Testis (tissue), 3 donors: ENCODE results near the gene GABRB2. TPM values are rescaled to one million over a fixed set of nuclear protein-coding genes. Genes with fewer than 3 reads are reported as not detected.

Source experiments
- DNase-seq: peaks from one replicate; pipeline ENCODE4 v3.0.0-alpha.2; 2019
- H3K27ac ChIP-seq, 2 donors: fragments of 200-600 bp; sonication (generic); one replicate each; pipeline ENCODE4 v1.5.1; 2019
- H3K27me3 ChIP-seq: fragments of 200-600 bp; sonication (generic); one replicate; pipeline ENCODE4 v1.5.1; 2019
- H3K36me3 ChIP-seq: fragments of 200-600 bp; sonication (generic); one replicate; pipeline ENCODE4 v1.5.1; 2017; ENCODE audit warnings: low read depth; ENCODE audit errors: missing control alignments
- H3K4me1 ChIP-seq: fragments of 200-600 bp; sonication (generic); one replicate; pipeline ENCODE4 v1.5.1; 2019
- H3K4me3 ChIP-seq, 2 donors: fragments of 200-600 bp; sonication (generic); one replicate each; pipeline ENCODE4 v1.5.1; 2017 to 2019
- H3K9me3 ChIP-seq: fragments of 200-600 bp; sonication (generic); one replicate; pipeline ENCODE4 v1.5.1; 2017
- CTCF ChIP-seq, 3 experiments: fragments of 450-650 bp in 2 of 3; fragments of 200-600 bp in 1 of 3; sonication (generic) in 1 of 3; IDR thresholded peaks; one replicate each; pipeline ENCODE4 v1.5.1; 2016 to 2019; ENCODE audit warnings: antibody characterized with exemption in 3 of 3, mild to moderate bottlenecking in 2 of 3, moderate library complexity in 1 of 3
- POLR2A ChIP-seq: fragments of 450-650 bp; IDR thresholded peaks from one replicate; pipeline ENCODE4 v1.6.1; 2017; ENCODE audit warnings: antibody characterized with exemption, mild to moderate bottlenecking, moderate library complexity
- WGBS, 2 donors: methylation state at CpG; one replicate each; pipeline ENCODE4 v1.1.5; 2018; 5-methylcytosine and 5-hydroxymethylcytosine counted together
- intact Hi-C: fragments of 100-400 bp; cut with DNase I; formaldehyde crosslinking; loops from one replicate; pipeline ENCODE4 v1.15.1; 2023; ENCODE audit warnings: low total_unique reads
- polyA plus RNA-seq: library from polyadenylated mRNA; stranded (reverse); fragments of 350-450 nt; fragmentation: Illumina TruSeq; extraction: RNeasy Lipid Tissue Mini Kit (QIAGEN cat#74804); gene quantifications from one replicate; pipeline ENCODE4 v1.2.3, GENCODE V29; 2014; ENCODE audit warnings: low read depth, low replicate concordance; ENCODE audit not compliant: insufficient read depth
- total RNA-seq, 2 donors: library from RNA; depleted of rRNA; stranded (reverse); fragments of >200 nt; gene quantifications; one replicate each; pipeline ENCODE4 v1.2.3, GENCODE V29; 2016

GABRB2 gene
- total and polyA plus RNA-seq, 3 donors from 2014 or later: 1.3 to 4.7 (median 4.0) TPM

GRCh38 chr5:161406880-161407279 lies 139.6 kb downstream of the GABRB2 start:
- H3K9me3 ChIP-seq: no peaks in the 10 kb centered on the region
- H3K4me1 ChIP-seq: peaks cover 6% of the 10 kb centered on the region
- intact Hi-C loops: no loop called here
- H3K27ac ChIP-seq: peak overlapping the region; percentile 9 to 72
- WGBS, 2 donors: 31 to 38% methylated on average over 3 of the region's 3 CpGs
- H3K4me3 ChIP-seq: no peak overlapping the region
- DNase-seq: peak; percentile 22
- no peaks in the 10 kb centered on the region for H3K36me3 ChIP-seq
- TF ChIP-seq CTCF (IDR thresholded peaks at IDR 0.05) (no peak), POLR2A (no peak)
- no peaks in the 10 kb centered on the region for H3K27me3 ChIP-seq

GRCh38 chr5:161403996-161404395 lies 142.5 kb downstream of the GABRB2 start:
- no peaks in the 10 kb centered on the region for H3K36me3 ChIP-seq
- WGBS, 2 donors: 56 to 64% methylated on average over 1 of the region's 1 CpG
- no peak overlapping the region for H3K4me3 ChIP-seq
- no peak for DNase-seq
- H3K27ac ChIP-seq: no peak overlapping the region
- intact Hi-C loops: no loop called here
- H3K9me3 ChIP-seq: no peaks in the 10 kb centered on the region
- no peak for TF ChIP-seq POLR2A
- no peak for TF ChIP-seq CTCF (IDR thresholded peaks at IDR 0.05)
- H3K4me1 ChIP-seq: peaks cover 6% of the 10 kb centered on the region
- no peaks in the 10 kb centered on the region for H3K27me3 ChIP-seq

GRCh38 chr5:161403121-161403520 lies 143.4 kb downstream of the GABRB2 start:
- WGBS, 2 donors: 71 to 83% methylated on average over 2 of the region's 2 CpGs
- Histone ChIP-seq H3K36me3 (no peaks in the 10 kb centered on the region), H3K27ac (no peak overlapping the region), H3K4me1 (peaks cover 6% of the 10 kb centered on the region), H3K9me3 (no peaks in the 10 kb centered on the region), H3K27me3 (no peaks in the 10 kb centered on the region), H3K4me3 (no peak overlapping the region)
- intact Hi-C loops: no loop called here
- TF ChIP-seq POLR2A: no peak
- no peak for TF ChIP-seq CTCF (IDR thresholded peaks at IDR 0.05)
- DNase-seq: no peak

DNA sequence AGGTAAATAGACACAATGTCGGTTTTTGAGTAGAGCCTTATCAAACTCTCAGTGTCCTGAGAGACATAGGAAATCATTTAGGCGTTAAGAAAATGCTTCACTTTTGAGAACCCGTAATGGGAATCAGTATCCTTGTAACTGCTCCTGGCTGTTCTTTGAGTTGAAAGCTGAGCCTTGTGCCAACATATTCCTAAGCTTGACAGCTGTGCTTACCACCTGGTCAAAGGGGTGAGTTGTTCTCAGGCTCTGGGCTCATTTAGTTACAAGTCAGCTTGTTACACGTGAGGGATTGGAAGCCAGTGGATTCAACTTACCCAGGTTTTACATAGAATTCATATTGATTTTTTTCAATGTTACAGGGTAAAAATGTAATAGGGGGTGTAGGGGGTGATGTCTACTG lies 145.9 kb downstream of the GABRB2 start:
- H3K9me3 ChIP-seq: no peaks in the 10 kb centered on the region
- H3K36me3 ChIP-seq: no peaks in the 10 kb centered on the region
- H3K27ac ChIP-seq: no peak overlapping the region
- TF ChIP-seq POLR2A: no peak
- no peak for TF ChIP-seq CTCF (IDR thresholded peaks at IDR 0.05)
- H3K4me1 ChIP-seq: peaks cover 5% of the 10 kb centered on the region
- no peak overlapping the region for H3K4me3 ChIP-seq
- intact Hi-C loops: no loop called here
- DNase-seq: no peak
- H3K27me3 ChIP-seq: no peaks in the 10 kb centered on the region
- WGBS, 2 donors: 62 to 76% methylated on average over 4 of the region's 4 CpGs

GRCh38 chr5:161399996-161400562 lies 146.4 kb downstream of the GABRB2 start:
- WGBS, 2 donors: 68 to 71% methylated on average over 6 of the region's 6 CpGs
- Histone ChIP-seq H3K27ac (no peak overlapping the region), H3K4me3 (no peak overlapping the region), H3K9me3 (no peaks in the 10 kb centered on the region), H3K4me1 (peaks cover 5% of the 10 kb centered on the region), H3K36me3 (no peaks in the 10 kb centered on the region), H3K27me3 (no peaks in the 10 kb centered on the region)
- intact Hi-C loops: no loop called here
- DNase-seq: no peak
- TF ChIP-seq CTCF (IDR thresholded peaks at IDR 0.05) (no peak), POLR2A (no peak)
